ENCODE measurements around the gene MSL3. TPM values are rescaled to one million over a fixed set of nuclear protein-coding genes. Genes with fewer than 3 reads are reported as not detected.

MSL3 gene
- total and polyA plus RNA-seq, 2 donors (not counting 3 experiments of a cell fraction or from before 2014, with no cell fraction given) = 54.2 to 58.7 TPM

DNA sequence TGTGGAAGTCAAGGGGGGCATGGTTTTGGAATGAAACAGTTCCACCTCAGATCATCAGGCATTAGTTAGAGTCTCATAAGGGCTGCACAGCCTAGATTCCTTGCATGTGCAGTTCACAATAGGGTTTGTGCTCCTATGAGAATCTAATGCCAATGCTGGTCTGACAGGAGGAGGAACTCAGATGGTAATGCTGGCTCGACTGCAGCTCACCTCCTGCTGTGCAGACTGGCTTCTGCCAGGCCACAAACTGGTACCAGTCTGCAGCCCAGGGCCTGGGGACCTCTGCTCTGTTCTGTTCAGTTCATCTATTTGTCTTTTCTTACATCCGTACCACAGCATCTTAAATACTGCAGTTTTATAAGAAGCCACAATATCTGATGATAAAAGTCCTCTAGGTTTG lies 12.2 kb upstream of the MSL3 start:
- Histone ChIP-seq H3K9ac (replicated peaks; ENCODE audit: extremely low read depth, insufficient read depth, low read length) (no peak overlapping the region), H3K27me3 (ENCODE audit: control insufficient read depth in 2 of 2, insufficient read depth in 2 of 2, low read length in 2 of 2) (peaks cover 3% of the 10 kb centered on the region in 2 experiments), H3K4me2 (ENCODE audit: insufficient read depth, low read length) (no peak overlapping the region), H3K27ac (ENCODE audit: insufficient read depth, low read depth, low read length) (no peak overlapping the region), H3K36me3 (ENCODE audit: control insufficient read depth in 2 of 2, extremely low read depth in 1 of 2, insufficient read depth in 2 of 2, low read length in 2 of 2) (no peaks in the 10 kb centered on the region), H3K79me2 (ENCODE audit: control insufficient read depth, insufficient read depth, low read length) (no peaks in the 10 kb centered on the region), H3K4me3 (replicated peaks in 1 of 3; ENCODE audit: insufficient read depth in 1 of 3, low read depth in 1 of 3, low read length in 3 of 3) (no peak overlapping the region), H3K9me1 (replicated peaks; ENCODE audit: control insufficient read depth, extremely low read depth, insufficient read depth, low read length) (no peaks in the 10 kb centered on the region), H3K4me1 (ENCODE audit: control insufficient read depth, extremely low read depth, insufficient read depth, low read length) (no peaks in the 10 kb centered on the region), H4K20me1 (replicated peaks; ENCODE audit: control insufficient read depth, extremely low read depth, insufficient read depth, low read length) (no peaks in the 10 kb centered on the region), H3K9me3 (replicated peaks; ENCODE audit: control insufficient read depth, insufficient read depth, low read length) (no peaks in the 10 kb centered on the region), H2AFZ (ENCODE audit: low read depth, low read length) (no peak overlapping the region)
- intact Hi-C loops (cut with micrococcal nuclease) = no loop called here
- FAIRE-seq (peak; percentile 15), DNase-seq (ENCODE audit: low read depth, low spot score) (no peak)
- TF ChIP-seq, protein P1, sequence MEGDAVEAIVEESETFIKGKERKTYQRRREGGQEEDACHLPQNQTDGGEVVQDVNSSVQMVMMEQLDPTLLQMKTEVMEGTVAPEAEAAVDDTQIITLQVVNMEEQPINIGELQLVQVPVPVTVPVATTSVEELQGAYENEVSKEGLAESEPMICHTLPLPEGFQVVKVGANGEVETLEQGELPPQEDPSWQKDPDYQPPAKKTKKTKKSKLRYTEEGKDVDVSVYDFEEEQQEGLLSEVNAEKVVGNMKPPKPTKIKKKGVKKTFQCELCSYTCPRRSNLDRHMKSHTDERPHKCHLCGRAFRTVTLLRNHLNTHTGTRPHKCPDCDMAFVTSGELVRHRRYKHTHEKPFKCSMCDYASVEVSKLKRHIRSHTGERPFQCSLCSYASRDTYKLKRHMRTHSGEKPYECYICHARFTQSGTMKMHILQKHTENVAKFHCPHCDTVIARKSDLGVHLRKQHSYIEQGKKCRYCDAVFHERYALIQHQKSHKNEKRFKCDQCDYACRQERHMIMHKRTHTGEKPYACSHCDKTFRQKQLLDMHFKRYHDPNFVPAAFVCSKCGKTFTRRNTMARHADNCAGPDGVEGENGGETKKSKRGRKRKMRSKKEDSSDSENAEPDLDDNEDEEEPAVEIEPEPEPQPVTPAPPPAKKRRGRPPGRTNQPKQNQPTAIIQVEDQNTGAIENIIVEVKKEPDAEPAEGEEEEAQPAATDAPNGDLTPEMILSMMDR (IDR thresholded peaks at IDR 0.05; ENCODE audit: extremely low read depth in 1 of 2, insufficient read depth in 1 of 2, low read depth in 1 of 2, low read length in 2 of 2) = no peak
- TF ChIP-seq MYC (IDR thresholded peaks at IDR 0.05; ENCODE audit: low read depth, low read length) (no peak), EZH2 (IDR thresholded peaks at IDR 0.05; ENCODE audit: borderline replicate concordance, low read depth, low read length, severe bottlenecking) (no peak), POLR2AphosphoS5 (IDR thresholded peaks at IDR 0.05; ENCODE audit: insufficient read depth, low read depth, low read length) (no peak), GATA2 (IDR thresholded peaks at IDR 0.05; ENCODE audit: insufficient read depth, insufficient read length, low read depth, low read length) (no peak), JUN (IDR thresholded peaks at IDR 0.05; ENCODE audit: borderline replicate concordance, insufficient read depth, insufficient read length, low read depth) (no peak), POLR2A (IDR thresholded peaks at IDR 0.05; ENCODE audit: low read depth, low read length) (no peak), FOS (IDR thresholded peaks at IDR 0.05; ENCODE audit: borderline replicate concordance, insufficient read depth, low read length) (no peak)
- TF ChIP-seq, protein P2, sequence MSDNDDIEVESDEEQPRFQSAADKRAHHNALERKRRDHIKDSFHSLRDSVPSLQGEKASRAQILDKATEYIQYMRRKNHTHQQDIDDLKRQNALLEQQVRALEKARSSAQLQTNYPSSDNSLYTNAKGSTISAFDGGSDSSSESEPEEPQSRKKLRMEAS (IDR thresholded peaks at IDR 0.05; ENCODE audit: insufficient read depth, insufficient read length) = no peak
- dilution Hi-C loops (cut with MboI; ENCODE audit: extremely low pct_ligation_motif_present, low sequenced_read_pairs) = no loop called here
- ChIA-PET POLR2A (no interaction called here), CTCF (interaction anchor here (1.5 to 1.6 kb wide), 2 partner anchors 22 to 42 kb away, joined by 3 read pairs; no protein-coding TSS in a partner anchor)
- no TSS peak for BruUV-seq (replicated peaks)

Data from endothelial cell of umbilical vein (primary cell).